ENCODE results near the gene TRIL.

DNA sequence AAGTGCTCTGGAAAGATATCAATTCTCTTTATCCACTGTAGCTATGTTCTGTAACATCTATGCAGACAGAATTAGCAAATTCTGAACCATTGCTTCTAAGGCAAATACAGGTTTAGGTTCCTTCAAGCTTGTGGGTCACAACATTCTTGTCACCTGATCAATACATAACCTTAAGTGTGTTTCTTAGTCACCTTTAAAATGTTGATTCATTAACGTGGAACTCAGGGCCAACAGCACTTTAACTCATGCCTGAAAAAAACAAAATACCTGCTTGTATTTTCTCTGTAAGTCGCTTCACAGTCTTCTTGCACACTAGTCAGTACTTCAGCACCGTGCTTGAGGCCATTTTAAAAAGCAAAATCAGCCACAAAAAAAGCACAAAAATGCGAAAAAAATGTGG is 35.2 kb upstream of the TRIL start:
- no peak for TF ChIP-seq CTCF (IDR thresholded peaks at IDR 0.05; ENCODE audit: low read depth, low read length)
- TF ChIP-seq POLR2A (IDR thresholded peaks at IDR 0.05; ENCODE audit: extremely low read depth, insufficient read length) = no peak
- TF ChIP-seq, protein P1, sequence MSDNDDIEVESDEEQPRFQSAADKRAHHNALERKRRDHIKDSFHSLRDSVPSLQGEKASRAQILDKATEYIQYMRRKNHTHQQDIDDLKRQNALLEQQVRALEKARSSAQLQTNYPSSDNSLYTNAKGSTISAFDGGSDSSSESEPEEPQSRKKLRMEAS (IDR thresholded peaks at IDR 0.05; ENCODE audit: low read depth, low read length) = no peak
- TF ChIP-seq MYC (IDR thresholded peaks at IDR 0.05; ENCODE audit: low read depth, low read length) = no peak

All from NB4 (cell line).